Activated naive CD8-positive, alpha-beta T cell treated with anti-CD3 and anti-CD28 coated beads, Interleukin-2, amount 10 ng/mL, durations not matched to agents 7 days and 5 days (primary cell): ENCODE measurements around the gene THOC7. TPM values are rescaled to one million over a fixed set of nuclear protein-coding genes. Genes with fewer than 3 reads are reported as not detected.

Source experiments
- ATAC-seq: fragments of 150-1000 bp; cut with Tn5 transposase; one replicate; pipeline ENCODE4 v1.10.0; 2021; ENCODE audit warnings: low read depth, moderate library complexity
- POLR2A ChIA-PET: fragments of 350-600 bp; sonication (Branson Sonifier 250); formaldehyde crosslinking; loops from one replicate; lab custom pipeline; 2021; ENCODE audit warnings: antibody characterized with exemption; lab: Charles Lee
- DNase-seq: peaks from one replicate; pipeline ENCODE4 v3.0.0; 2021
- H3K27ac Mint-ChIP-seq: one replicate; pipeline ENCODE4 v1.8.0; 2022; ENCODE audit warnings: mild to moderate bottlenecking, mixed read lengths
- H3K27me3 Mint-ChIP-seq: one replicate; pipeline ENCODE4 v1.8.0; 2022; ENCODE audit warnings: mild to moderate bottlenecking, moderate library complexity, mixed read lengths
- H3K36me3 Mint-ChIP-seq: one replicate; pipeline ENCODE4 v1.8.0; 2021; ENCODE audit warnings: mild to moderate bottlenecking, mixed read lengths
- H3K4me1 Mint-ChIP-seq: one replicate; pipeline ENCODE4 v1.8.0; 2021; ENCODE audit warnings: mixed read lengths
- H3K4me3 Mint-ChIP-seq: one replicate; pipeline ENCODE4 v1.8.0; 2022; ENCODE audit warnings: mild to moderate bottlenecking, moderate library complexity, mixed read lengths
- H3K9me3 Mint-ChIP-seq: one replicate; pipeline ENCODE4 v1.8.0; 2021; ENCODE audit warnings: mixed read lengths
- total RNA-seq, 2 experiments: library from RNA; stranded (reverse); gene quantifications; one replicate each; pipeline ENCODE4 v1.2.3, GENCODE V29; 2021

THOC7 gene
- total RNA-seq, 2 experiments from 2014 or later: 70.1 to 77.4 TPM

DNA sequence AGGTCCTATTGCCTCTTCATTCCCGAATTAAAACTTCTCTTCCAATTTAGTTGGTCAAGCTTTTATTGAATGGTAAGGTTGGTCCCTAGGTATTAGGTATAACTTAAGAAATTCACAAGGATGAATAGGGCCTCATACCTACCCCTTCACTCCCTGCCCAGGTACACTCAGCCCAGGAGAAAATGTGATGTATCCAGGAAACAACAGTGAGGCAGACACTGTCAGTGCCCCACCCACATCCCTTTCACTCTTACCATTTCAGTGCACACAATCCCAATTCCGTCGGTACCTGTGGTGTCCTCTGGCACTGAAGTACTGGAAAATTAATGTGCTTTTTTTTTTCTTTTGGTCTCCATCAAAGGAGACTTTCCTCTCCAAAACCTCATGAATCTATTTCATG lies 55.0 kb downstream of the THOC7 start:
- ATAC-seq: no peak
- peaks cover 1% of the 10 kb centered on the region for H3K27me3 Mint-ChIP-seq
- no peak overlapping the region for H3K27ac Mint-ChIP-seq
- no peaks in the 10 kb centered on the region for H3K4me1 Mint-ChIP-seq
- POLR2A ChIA-PET: no interaction called here
- no peak for DNase-seq
- no peak overlapping the region for H3K4me3 Mint-ChIP-seq
- H3K9me3 Mint-ChIP-seq: no peaks in the 10 kb centered on the region
- peaks cover 1% of the 10 kb centered on the region for H3K36me3 Mint-ChIP-seq

DNA sequence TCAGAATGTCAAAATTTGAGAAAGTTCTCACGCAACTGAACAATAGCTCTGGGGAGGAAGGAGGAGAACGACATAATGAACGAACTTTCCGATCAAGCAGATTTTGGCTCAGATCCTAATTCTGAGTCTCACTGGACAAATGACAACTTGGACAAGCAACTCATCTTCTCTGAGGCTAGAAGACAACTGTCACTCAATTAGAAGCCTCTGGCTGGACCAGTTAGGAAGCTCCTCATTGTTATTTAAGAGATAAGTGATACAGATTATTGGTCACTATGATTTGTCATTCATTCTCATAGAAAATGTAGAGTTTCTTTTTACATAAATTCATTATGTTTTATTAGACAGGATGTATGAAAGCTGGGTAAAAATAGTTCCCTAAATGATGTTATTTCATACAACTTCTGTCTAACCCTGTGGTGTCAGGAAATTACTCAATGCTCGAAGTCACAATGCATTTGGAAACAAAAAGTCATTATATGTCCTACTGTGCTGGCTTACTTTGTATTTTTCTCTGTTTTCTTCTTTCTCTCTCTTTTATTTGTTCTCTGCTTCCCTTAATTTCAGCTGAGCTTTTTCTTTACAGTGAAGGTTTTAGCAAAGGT lies 55.5 kb downstream of the THOC7 start:
- Mint-ChIP-seq H3K36me3 (peaks cover 1% of the 10 kb centered on the region), H3K4me1 (no peaks in the 10 kb centered on the region), H3K27ac (no peak overlapping the region), H3K4me3 (no peak overlapping the region), H3K9me3 (no peaks in the 10 kb centered on the region), H3K27me3 (peaks cover 1% of the 10 kb centered on the region)
- DNase-seq (no peak), ATAC-seq (no peak)
- POLR2A ChIA-PET: no interaction called here

DNA sequence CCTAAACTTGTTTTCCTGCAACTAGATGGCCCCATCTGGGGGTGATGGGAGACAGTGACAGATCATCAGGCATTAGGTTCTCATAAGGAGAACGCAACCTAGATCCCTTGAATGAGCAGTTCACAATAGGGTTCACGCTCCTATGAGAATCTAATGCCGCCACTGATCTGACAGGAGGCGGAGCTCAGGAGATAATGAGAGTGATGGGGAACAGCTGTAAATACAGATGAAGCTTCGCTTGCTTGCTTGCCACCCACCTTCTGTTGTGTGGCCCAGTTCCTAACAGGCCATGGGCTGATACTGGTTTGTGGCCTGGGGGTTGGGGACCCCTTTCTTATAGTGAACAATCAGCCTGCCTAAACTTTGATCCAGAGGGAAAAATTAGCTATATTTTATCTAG lies 59.7 kb downstream of the THOC7 start:
- DNase-seq: no peak

DNA sequence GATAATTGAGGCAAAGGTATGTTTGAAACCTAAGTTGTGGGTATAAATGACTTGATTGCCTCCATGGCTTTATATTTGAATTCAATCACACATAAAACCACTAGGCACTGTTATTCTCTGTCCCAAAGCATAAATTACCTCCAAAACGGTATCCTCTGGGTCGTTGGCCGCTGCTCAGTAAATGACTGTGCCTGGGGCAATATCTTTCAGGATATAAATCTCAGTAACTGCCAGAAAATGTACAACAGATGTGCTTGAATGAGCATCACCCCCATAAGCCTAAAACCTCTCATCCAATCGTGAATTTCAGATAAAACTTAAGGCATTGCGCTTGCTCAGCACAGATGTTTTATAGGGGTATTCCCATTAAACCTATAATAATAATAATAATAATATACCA lies 63.5 kb downstream of the THOC7 start:
- ATAC-seq: no peak
- Mint-ChIP-seq H3K36me3 (no peaks in the 10 kb centered on the region), H3K9me3 (no peaks in the 10 kb centered on the region), H3K27ac (no peak overlapping the region), H3K4me1 (no peaks in the 10 kb centered on the region), H3K4me3 (no peak overlapping the region), H3K27me3 (peaks cover 2% of the 10 kb centered on the region)
- DNase-seq: no peak
- POLR2A ChIA-PET: no interaction called here

More for the DNA sequence above, 59.7 kb downstream of the THOC7 start:
- H3K4me3 Mint-ChIP-seq: no peak overlapping the region
- no peaks in the 10 kb centered on the region for H3K4me1 Mint-ChIP-seq
- H3K36me3 Mint-ChIP-seq: no peaks in the 10 kb centered on the region
- no peaks in the 10 kb centered on the region for H3K9me3 Mint-ChIP-seq
- no peak for ATAC-seq
- H3K27ac Mint-ChIP-seq: no peak overlapping the region
- POLR2A ChIA-PET: no interaction called here
- H3K27me3 Mint-ChIP-seq: peaks cover 2% of the 10 kb centered on the region

DNA sequence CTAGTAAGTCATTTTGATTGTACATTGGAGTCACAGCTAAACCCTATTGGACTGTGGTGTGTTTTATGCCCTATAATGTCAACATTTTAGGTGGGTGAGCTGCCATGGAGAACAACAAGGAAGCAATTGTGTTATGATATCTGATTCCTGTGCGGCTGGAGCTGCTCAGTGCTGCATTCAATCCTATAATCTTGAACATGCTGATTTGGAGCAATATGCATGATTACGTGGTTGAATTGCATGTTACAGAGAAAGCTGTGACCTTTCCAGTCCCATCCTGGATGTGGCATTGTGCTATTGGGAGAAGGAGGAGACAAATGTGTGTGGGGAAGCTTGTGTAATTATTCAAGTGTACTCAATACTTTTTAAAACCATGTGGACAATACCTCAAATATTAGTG lies 64.7 kb downstream of the THOC7 start:
- Mint-ChIP-seq H3K9me3 (no peaks in the 10 kb centered on the region), H3K4me1 (no peaks in the 10 kb centered on the region), H3K27ac (no peak overlapping the region), H3K36me3 (no peaks in the 10 kb centered on the region), H3K4me3 (no peak overlapping the region), H3K27me3 (peaks cover 2% of the 10 kb centered on the region)
- POLR2A ChIA-PET: no interaction called here
- DNase-seq (no peak), ATAC-seq (no peak)

DNA sequence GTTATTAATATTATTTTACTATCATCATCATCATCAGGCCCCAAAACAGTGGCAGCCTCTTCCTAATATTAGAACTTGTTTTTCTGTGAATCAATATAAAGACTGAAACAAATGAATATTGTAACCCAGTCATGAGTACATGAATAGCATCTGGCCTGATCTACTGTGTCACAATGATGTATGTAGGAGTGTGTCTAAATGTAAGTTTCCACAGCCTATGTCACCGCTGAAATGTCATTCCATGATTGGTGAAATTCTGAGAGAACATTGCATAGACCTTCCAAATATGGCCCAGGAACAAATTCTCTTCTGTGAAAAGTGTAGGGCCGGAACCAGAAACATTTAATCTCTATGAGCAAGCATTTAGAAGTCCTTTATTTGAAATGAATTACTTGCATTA lies 65.1 kb downstream of the THOC7 start:
- Mint-ChIP-seq H3K4me3 (no peak overlapping the region), H3K36me3 (no peaks in the 10 kb centered on the region), H3K27me3 (peaks cover 2% of the 10 kb centered on the region), H3K9me3 (no peaks in the 10 kb centered on the region), H3K4me1 (no peaks in the 10 kb centered on the region), H3K27ac (no peak overlapping the region)
- ATAC-seq: no peak
- POLR2A ChIA-PET: no interaction called here
- DNase-seq: no peak

DNA sequence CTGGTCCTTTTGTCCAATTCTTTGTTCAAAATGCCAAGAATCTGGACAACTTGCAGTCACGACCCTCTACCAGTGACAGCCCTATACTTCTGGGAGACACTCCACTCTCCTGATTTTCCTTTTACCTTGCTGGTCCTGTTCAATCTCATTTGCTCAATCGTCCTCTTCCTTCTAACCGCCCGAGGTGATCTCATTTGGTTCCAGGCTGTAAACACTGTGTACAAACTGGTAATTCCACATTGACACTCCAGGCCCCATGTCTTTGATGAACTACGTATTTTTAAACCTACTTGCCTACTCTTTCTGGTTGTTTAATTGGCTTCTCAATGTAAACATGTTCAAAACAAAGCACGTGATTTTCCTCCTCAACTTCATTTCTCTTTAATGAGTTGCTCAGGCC lies 68.2 kb downstream of the THOC7 start:
- DNase-seq (no peak), ATAC-seq (no peak)
- Mint-ChIP-seq H3K27me3 (no peaks in the 10 kb centered on the region), H3K9me3 (no peaks in the 10 kb centered on the region), H3K4me3 (no peak overlapping the region), H3K4me1 (no peaks in the 10 kb centered on the region), H3K27ac (no peak overlapping the region), H3K36me3 (no peaks in the 10 kb centered on the region)
- POLR2A ChIA-PET: no interaction called here

DNA sequence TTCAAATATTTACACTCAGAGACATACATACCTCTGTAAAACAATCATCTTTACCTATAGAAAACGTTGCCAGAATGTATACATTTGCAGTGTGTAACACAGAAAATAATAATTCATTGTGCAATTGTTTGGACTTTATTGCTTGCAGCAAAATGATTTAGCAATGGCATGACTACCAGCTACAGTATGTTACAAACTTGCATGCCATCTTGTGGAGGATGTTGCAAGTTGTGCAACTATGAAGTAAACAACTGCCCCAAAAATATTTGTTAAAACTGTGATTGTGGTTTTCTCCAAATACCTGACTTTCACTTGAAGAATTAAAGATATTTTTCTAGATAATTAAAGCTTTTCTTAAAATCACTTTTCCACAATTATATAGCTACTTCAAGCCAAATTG lies 71.6 kb downstream of the THOC7 start:
- H3K36me3 Mint-ChIP-seq: no peaks in the 10 kb centered on the region
- DNase-seq (no peak), ATAC-seq (no peak)
- POLR2A ChIA-PET: no interaction called here
- no peaks in the 10 kb centered on the region for H3K27me3 Mint-ChIP-seq
- no peak overlapping the region for H3K4me3 Mint-ChIP-seq
- no peaks in the 10 kb centered on the region for H3K9me3 Mint-ChIP-seq
- no peaks in the 10 kb centered on the region for H3K4me1 Mint-ChIP-seq
- no peak overlapping the region for H3K27ac Mint-ChIP-seq

Other genes starting within 250 kb of the THOC7 start
- gene SNTN, start 211.1 kb downstream of the THOC7 start, total RNA-seq: not detected
- gene C3orf49, start 44.5 kb downstream of the THOC7 start, total RNA-seq: not detected
- 10 to 100 TPM; 88.2 to 91.8 TPM for gene ATXN7, start 62 bp upstream of the THOC7 start, total RNA-seq
- 1 to 10 TPM in 1 of 2 experiments, not detected in 1; 1.8 TPM for gene SCAANT1, start 48.6 kb upstream of the THOC7 start, total RNA-seq
- 10 to 100 TPM; 67.2 to 70.1 TPM for gene PSMD6, start 159.7 kb upstream of the THOC7 start, total RNA-seq